GM23248 (cell line): Measurements from ENCODE around the gene PADI2. TPM values are rescaled to one million over a fixed set of nuclear protein-coding genes. Genes with fewer than 3 reads are reported as not detected.
A peak's percentile ranks its signal among the peaks of the same experiment; 100 is the strongest.

ENCODE experiments used
- DNase-seq: peaks from one replicate; pipeline ENCODE4 v3.0.0-alpha.2; 2015
- H2AFZ ChIP-seq: fragments of 200-600 bp; sonication (generic); 2 replicates; pipeline ENCODE4 v1.6.1; 2016; ENCODE audit warnings: antibody characterized with exemption
- H3F3A ChIP-seq: fragments of 200-600 bp; sonication (generic); 2 replicates; pipeline ENCODE4 v1.6.1; 2016; ENCODE audit warnings: mild to moderate bottlenecking, antibody characterized with exemption, mixed run types; ENCODE audit not compliant: insufficient read depth
- H3K27ac ChIP-seq: fragments of 200-600 bp; sonication (generic); 2 replicates; pipeline ENCODE4 v1.5.1; 2016; ENCODE audit warnings: mild to moderate bottlenecking
- H3K27me3 ChIP-seq: fragments of 200-600 bp; sonication (generic); replicated peaks from 2 replicates; pipeline ENCODE4 v1.6.1; 2016; ENCODE audit warnings: mild to moderate bottlenecking; ENCODE audit not compliant: insufficient read depth
- H3K36me3 ChIP-seq: fragments of 200-600 bp; sonication (generic); 2 replicates; pipeline ENCODE4 v1.6.1; 2016; ENCODE audit warnings: low read depth, mild to moderate bottlenecking
- H3K4me1 ChIP-seq: fragments of 200-600 bp; sonication (generic); 2 replicates; pipeline ENCODE4 v1.6.1; 2016; ENCODE audit warnings: mild to moderate bottlenecking; ENCODE audit not compliant: insufficient read depth
- H3K4me2 ChIP-seq: fragments of 200-600 bp; sonication (generic); one replicate; pipeline ENCODE4 v1.6.1; 2016; ENCODE audit warnings: mild to moderate bottlenecking; ENCODE audit not compliant: unreplicated experiment
- H3K4me3 ChIP-seq: fragments of 200-600 bp; sonication (generic); 2 replicates; pipeline ENCODE4 v1.5.1; 2016; ENCODE audit warnings: mild to moderate bottlenecking
- H3K79me2 ChIP-seq: fragments of 200-600 bp; sonication (generic); 2 replicates; pipeline ENCODE4 v1.6.1; 2016; ENCODE audit warnings: mild to moderate bottlenecking; ENCODE audit not compliant: insufficient read depth
- H3K9ac ChIP-seq: fragments of 200-600 bp; sonication (generic); 2 replicates; pipeline ENCODE4 v1.6.1; 2016; ENCODE audit warnings: mild to moderate bottlenecking
- H3K9me2 ChIP-seq: fragments of 200-600 bp; sonication (generic); 2 replicates; pipeline ENCODE4 v1.6.1; 2016; ENCODE audit warnings: mixed run types, mild to moderate bottlenecking, moderate library complexity; ENCODE audit not compliant: insufficient read depth
- H3K9me3 ChIP-seq: fragments of 200-600 bp; sonication (generic); one replicate; pipeline ENCODE4 v1.6.1; 2017; ENCODE audit warnings: low read depth
- H4K20me1 ChIP-seq: fragments of 200-600 bp; sonication (generic); 2 replicates; pipeline ENCODE4 v1.6.0; 2016; ENCODE audit not compliant: insufficient read depth
- EZH2 ChIP-seq: fragments of 200-600 bp; sonication (generic); IDR thresholded peaks from 2 replicates; pipeline ENCODE4 v1.6.1; 2018; ENCODE audit warnings: antibody characterized with exemption, mild to moderate bottlenecking; ENCODE audit not compliant: insufficient read depth, poor library complexity, severe bottlenecking
- EZH2phosphoT487 ChIP-seq: fragments of 200-600 bp; sonication (generic); IDR thresholded peaks from 2 replicates; pipeline ENCODE4 v1.6.1; 2018; ENCODE audit warnings: antibody characterized with exemption, moderate library complexity, mild to moderate bottlenecking, low read depth; ENCODE audit not compliant: insufficient read depth
- WGBS, 2 experiments: methylation state at CpG; one replicate each; pipeline ENCODE4 v1.1.6; 2015 to 2017; ENCODE audit warnings: low lambda C conversion rate in 2 of 2, low coverage in 1 of 2; ENCODE audit errors: missing lambda C conversion rate in 2 of 2; 5-methylcytosine and 5-hydroxymethylcytosine counted together
- in situ Hi-C: fragments of 300-500 bp; cut with MboI; formaldehyde crosslinking; loops from 2 replicates; pipeline ENCODE4 v1.15.0; 2020
- polyA plus RNA-seq: library from polyadenylated mRNA; unstranded; fragments of >200 nt; fragmentation: Nextera tagmentation; extraction: Ambion mirVana; gene quantifications from 2 replicates; pipeline ENCODE4 v1.2.1, GENCODE V29; 2016
- total RNA-seq: library from RNA; depleted of rRNA; stranded (reverse); fragments of >200 nt; shearing (Covaris generic); gene quantifications from 2 replicates; pipeline ENCODE4 v1.2.3, GENCODE V29; 2014

Gene PADI2
- total and polyA plus RNA-seq, 2 experiments from 2014 or later, result 0.11 to 0.22 TPM

DNA sequence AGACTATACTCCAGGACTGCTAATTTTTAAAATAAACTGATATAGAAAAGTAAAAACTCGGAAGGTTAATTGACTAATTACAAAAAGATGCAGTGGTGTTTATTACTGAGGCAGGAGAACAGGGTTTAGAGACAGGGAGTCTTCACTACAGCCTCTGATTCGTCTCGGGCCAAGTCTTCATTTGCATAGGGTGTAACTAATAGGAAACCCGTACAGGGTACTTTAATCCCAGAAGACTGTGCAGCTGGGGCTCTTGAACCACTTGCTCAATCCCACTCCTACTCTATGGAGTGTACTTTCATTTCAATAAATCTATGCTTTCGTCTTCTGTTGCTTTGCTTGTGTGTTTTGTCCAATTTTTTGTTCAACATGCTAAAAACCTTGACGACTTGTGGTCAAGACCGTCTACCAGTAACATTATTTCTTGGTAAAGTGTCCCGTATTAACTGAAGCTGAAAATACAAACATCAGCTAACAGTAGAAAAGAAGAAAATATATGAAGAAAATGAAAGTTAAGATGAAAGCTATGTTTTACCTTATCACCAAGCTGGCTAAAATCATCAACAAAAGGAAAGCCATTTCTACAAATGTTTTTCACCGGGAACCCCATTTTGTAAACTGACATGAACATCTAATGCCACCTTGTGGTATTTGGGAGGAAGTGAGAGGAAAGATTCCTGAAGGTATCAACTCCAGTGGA lies 73.5 kb downstream of the PADI2 start:
- WGBS, 2 experiments, result 10 to 16% methylated on average over 9 of the region's 9 CpGs
- Histone ChIP-seq H3K4me1 (peaks cover 3% of the 10 kb centered on the region; the same call in 1 of the 2 replicates), H2AFZ (peak overlapping the region; percentile 69), H3K4me2 (peak overlapping the region; percentile 77), H3K9me3 (no peaks in the 10 kb centered on the region), H3K27me3 (no peaks in the 10 kb centered on the region), H4K20me1 (no peaks in the 10 kb centered on the region), H3K27ac (peak overlapping the region; percentile 28; the same call in 1 of the 2 replicates), H3K79me2 (peaks cover 88% of the 10 kb centered on the region), H3K36me3 (peaks cover 36% of the 10 kb centered on the region), H3K9ac (peak overlapping the region; percentile 48), H3F3A (peaks cover 5% of the 10 kb centered on the region; the same call in 1 of the 2 replicates), H3K4me3 (peak overlapping the region; percentile 57), H3K9me2 (no peaks in the 10 kb centered on the region)
- TF ChIP-seq EZH2phosphoT487 (no peak), EZH2 (no peak)
- in situ Hi-C loops, result no loop called here
- DNase-seq, result peak; percentile 86

DNA sequence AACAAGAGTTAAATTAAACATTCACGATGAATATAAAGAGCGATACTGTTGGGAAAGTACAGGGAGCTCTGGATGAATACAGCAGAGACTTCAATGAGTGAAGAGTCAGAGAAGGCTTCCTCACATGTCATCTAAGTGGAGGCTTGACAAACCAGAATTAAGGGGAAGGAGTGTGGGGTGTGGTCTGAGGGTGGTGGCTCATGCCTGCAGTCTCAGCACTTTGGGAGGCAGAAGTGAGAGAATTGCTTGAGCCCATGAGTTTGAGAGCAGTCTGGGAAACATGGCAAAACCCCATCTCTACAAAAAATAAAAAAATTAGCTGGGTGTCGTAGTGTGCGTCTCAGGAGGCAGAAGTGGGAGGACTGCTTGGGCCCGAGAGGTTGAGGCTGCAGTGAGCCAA lies 74.1 kb downstream of the PADI2 start:
- Histone ChIP-seq H3K9ac (peak overlapping the region; percentile 48; the same call in 1 of the 2 replicates), H4K20me1 (no peaks in the 10 kb centered on the region), H3K4me2 (peak overlapping the region; percentile 77), H3K27ac (no peak overlapping the region), H3K27me3 (no peaks in the 10 kb centered on the region), H3F3A (peaks cover 5% of the 10 kb centered on the region; the same call in 1 of the 2 replicates), H3K79me2 (peaks cover 88% of the 10 kb centered on the region), H3K9me2 (no peaks in the 10 kb centered on the region), H3K9me3 (no peaks in the 10 kb centered on the region), H3K36me3 (peaks cover 38% of the 10 kb centered on the region), H2AFZ (no peak overlapping the region), H3K4me3 (no peak overlapping the region), H3K4me1 (peaks cover 3% of the 10 kb centered on the region; the same call in 1 of the 2 replicates)
- 62 to 63% methylated on average over 5 of the region's 5 CpGs for WGBS, 2 experiments
- in situ Hi-C loops, result no loop called here
- peak; percentile 13 for DNase-seq
- TF ChIP-seq EZH2 (no peak), EZH2phosphoT487 (no peak)

DNA sequence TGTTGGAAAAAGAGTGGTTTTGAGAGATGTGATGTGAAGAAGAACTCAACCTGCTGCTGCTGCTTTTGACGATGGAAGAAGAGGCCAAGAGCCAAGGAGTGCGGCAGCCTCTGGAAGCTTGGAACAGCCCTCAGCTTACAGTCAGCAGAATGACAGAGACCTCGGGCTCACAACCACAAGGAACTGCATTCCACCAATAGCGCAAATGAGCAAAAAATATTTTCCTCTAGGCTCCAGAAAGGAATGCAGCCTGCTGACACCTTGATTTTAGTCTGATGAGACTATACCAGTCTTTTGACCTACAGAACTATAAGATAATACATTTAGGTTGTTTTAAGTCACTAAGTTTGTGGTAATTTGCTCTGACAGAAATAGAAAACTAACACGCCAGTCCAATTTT lies 75.6 kb downstream of the PADI2 start:
- Histone ChIP-seq H3K9me2 (no peaks in the 10 kb centered on the region), H2AFZ (no peak overlapping the region), H3K36me3 (peaks cover 37% of the 10 kb centered on the region), H3K4me2 (no peak overlapping the region), H4K20me1 (no peaks in the 10 kb centered on the region), H3K9ac (no peak overlapping the region), H3K4me3 (no peak overlapping the region), H3K27ac (no peak overlapping the region), H3K79me2 (peaks cover 80% of the 10 kb centered on the region), H3K4me1 (peaks cover 3% of the 10 kb centered on the region; the same call in 1 of the 2 replicates), H3K9me3 (no peaks in the 10 kb centered on the region), H3F3A (peaks cover 5% of the 10 kb centered on the region; the same call in 1 of the 2 replicates), H3K27me3 (no peaks in the 10 kb centered on the region)
- TF ChIP-seq EZH2phosphoT487 (no peak), EZH2 (no peak)
- in situ Hi-C loops, result loop anchor here (5.0 kb wide), 1 partner anchor 81 kb away; no protein-coding TSS in a partner anchor
- WGBS, 2 experiments, result 77 to 78% methylated on average over 5 of the region's 5 CpGs
- no peak for DNase-seq

DNA sequence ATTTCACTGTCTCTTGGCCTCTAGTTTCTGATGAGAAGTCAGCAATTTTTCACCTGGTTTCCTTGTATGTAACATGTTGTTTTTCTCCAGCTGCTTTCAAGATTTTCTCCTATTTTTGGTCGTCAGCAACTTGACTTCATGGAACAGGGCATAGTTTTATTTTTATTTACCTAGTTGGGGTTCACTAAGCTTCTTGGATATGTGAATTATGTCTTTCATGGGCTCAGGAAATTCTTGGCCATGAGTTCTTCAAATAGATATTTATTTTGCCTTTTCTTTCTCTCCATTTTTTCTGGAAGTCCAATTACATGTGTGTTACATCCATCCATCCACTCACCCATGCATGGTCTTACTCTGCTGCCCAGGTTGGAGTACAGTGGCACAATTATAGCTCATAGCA lies 79.1 kb downstream of the PADI2 start:
- peaks cover 60% of the 10 kb centered on the region for H3K79me2 ChIP-seq
- no peak overlapping the region for H3K9ac ChIP-seq
- no peak overlapping the region for H2AFZ ChIP-seq
- no peak overlapping the region for H3K27ac ChIP-seq
- H3K9me3 ChIP-seq, result no peaks in the 10 kb centered on the region
- peaks cover 47% of the 10 kb centered on the region for H3K36me3 ChIP-seq
- H4K20me1 ChIP-seq, result no peaks in the 10 kb centered on the region
- WGBS, 2 experiments, result 98 to 100% methylated on average over 1 of the region's 1 CpG
- in situ Hi-C loops, result loop anchor here (5.0 kb wide), 1 partner anchor 78 kb away; no protein-coding TSS in a partner anchor
- H3K4me1 ChIP-seq, result no peaks in the 10 kb centered on the region
- H3K4me3 ChIP-seq, result no peak overlapping the region
- no peak for TF ChIP-seq EZH2phosphoT487
- TF ChIP-seq EZH2, result no peak
- H3K9me2 ChIP-seq, result no peaks in the 10 kb centered on the region
- no peaks in the 10 kb centered on the region for H3K27me3 ChIP-seq
- no peak overlapping the region for H3K4me2 ChIP-seq
- H3F3A ChIP-seq, result no peaks in the 10 kb centered on the region
- DNase-seq, result no peak
